ENCODE results near the gene GABBR2. TPM values are rescaled to one million over a fixed set of nuclear protein-coding genes. Genes with fewer than 3 reads are reported as not detected.
A peak's percentile ranks its signal among the peaks of the same experiment; 100 is the strongest.

GABBR2 gene
- total and polyA plus RNA-seq, 2 of the 8 experiments (the other 6 are each of a cell fraction or from before 2014, with no cell fraction given): 0.50 to 1.2 TPM

DNA sequence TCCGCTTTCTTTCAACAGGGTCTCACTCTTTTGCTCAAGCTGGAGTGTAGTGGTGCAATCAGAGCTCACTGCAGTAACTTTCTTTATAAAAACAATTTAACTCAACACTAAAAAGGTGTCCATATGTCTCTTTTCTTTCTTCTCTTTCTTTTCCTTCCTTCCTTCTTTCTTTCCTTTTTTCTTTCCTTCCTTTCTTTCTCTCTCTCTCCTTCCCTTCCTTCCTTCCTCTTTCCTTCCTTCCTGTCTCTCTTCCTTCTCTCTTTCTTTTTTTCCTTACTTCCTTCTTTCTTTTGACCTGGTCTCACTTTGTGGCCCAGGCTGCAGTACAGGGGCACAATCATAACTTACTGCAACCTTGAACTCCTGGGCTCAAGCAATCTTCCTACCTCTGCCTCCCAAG lies 427.5 kb downstream of the GABBR2 start:
- Histone ChIP-seq H3K9ac (replicated peaks in 1 of 4; ENCODE audit: extremely low read depth in 1 of 4, low read depth in 3 of 4, low read length in 3 of 4) (no peak overlapping the region), H2BK20ac (ENCODE audit: low read length) (no peak overlapping the region), H3K27me3 (replicated peaks in 1 of 4; ENCODE audit: control insufficient read depth in 3 of 4, extremely low read depth in 1 of 4, insufficient read depth in 3 of 4, low read length in 3 of 4) (peaks cover 0 to 2% (median 0%) of the 10 kb centered on the region in 4 experiments; a peak in 2 of 7 replicates), H3K4me2 (ENCODE audit: insufficient read depth in 1 of 2, low read depth in 2 of 2, low read length in 2 of 2) (no peak overlapping the region), H4K5ac (ENCODE audit: insufficient read length, low read depth, low read length) (no peak overlapping the region), H3K4me3 (ENCODE audit: extremely low read depth in 1 of 4, insufficient read depth in 2 of 4, low read depth in 3 of 4, low read length in 4 of 4) (no peak overlapping the region), H4K91ac (replicated peaks; ENCODE audit: insufficient read length, low read length) (no peak overlapping the region), H3K9me3 (ENCODE audit: insufficient read depth in 2 of 2, low read depth in 1 of 2, low read length in 1 of 2) (no peaks in the 10 kb centered on the region), H3K4me1 (replicated peaks in 1 of 4; ENCODE audit: control insufficient read depth in 3 of 4, insufficient read depth in 4 of 4, low read length in 3 of 4) (no peaks in the 10 kb centered on the region), H3K79me2 (ENCODE audit: control insufficient read depth in 1 of 2, insufficient read depth in 2 of 2, low read length in 2 of 2) (no peaks in the 10 kb centered on the region), H2BK12ac (ENCODE audit: low read depth, low read length) (no peak overlapping the region), H3K79me1 (ENCODE audit: low read depth, low read length) (no peaks in the 10 kb centered on the region), H2AFZ (ENCODE audit: low read length) (no peak overlapping the region), H3K4ac (replicated peaks; ENCODE audit: insufficient read length, low read depth, low read length) (no peak overlapping the region), H3K14ac (ENCODE audit: insufficient read length) (no peak overlapping the region), H2BK15ac (ENCODE audit: low read length) (no peak overlapping the region), H3K23ac (ENCODE audit: insufficient read length) (no peak overlapping the region), H4K20me1 (replicated peaks in 1 of 2; ENCODE audit: control insufficient read depth in 1 of 2, insufficient read depth in 2 of 2, low read length in 2 of 2) (no peaks in the 10 kb centered on the region), H2BK5ac (ENCODE audit: low read depth, low read length) (no peak overlapping the region), H2AK5ac (ENCODE audit: low read depth, low read length) (no peak overlapping the region), H3K27ac (ENCODE audit: low read depth, low read length) (no peak overlapping the region), H3K36me3 (ENCODE audit: control insufficient read depth in 2 of 4, insufficient read depth in 4 of 4, low read length in 3 of 4) (no peaks in the 10 kb centered on the region), H3K56ac (replicated peaks; ENCODE audit: insufficient read length, low read depth, low read length) (no peak overlapping the region), H3K23me2 (ENCODE audit: low read depth, low read length) (no peaks in the 10 kb centered on the region), H2BK120ac (replicated peaks; ENCODE audit: low read depth, low read length) (no peak overlapping the region), H4K8ac (ENCODE audit: extremely low read depth, insufficient read depth, low read length) (no peak overlapping the region), H3K18ac (ENCODE audit: extremely low read depth, low read length) (peak overlapping the region; percentile 60; the same call in 1 of the 2 replicates)
- ChIA-PET POLR2A (ENCODE audit: partially characterized antibody) (no interaction called here), CTCF (ENCODE audit: partially characterized antibody) (interaction anchor here (0.6 to 1.3 kb wide), 4 partner anchors 22 to 246 kb away, joined by 3 to 4 read pairs (median 3); no protein-coding TSS in a partner anchor)
- no peak for DNase-seq (ENCODE audit: low read depth in 1 of 2, low spot score in 2 of 2)
- FAIRE-seq: no peak
- WGBS, 2 experiments (ENCODE audit: extremely low coverage in 1 of 2, insufficient coverage in 1 of 2, insufficient read length in 1 of 2, insufficient replicate concordance in 2 of 2, low coverage in 1 of 2, low lambda C conversion rate in 2 of 2, missing lambda C conversion rate in 1 of 2): 93% methylated on average over 1 of the region's 1 CpG; no CpG with 5 or more reads in 1 of the 2 experiments
- TF ChIP-seq JUN (IDR thresholded peaks at IDR 0.05; ENCODE audit: low read depth, low read length): no peak
- TF ChIP-seq CBX5 (IDR thresholded peaks at IDR 0.05; ENCODE audit: low read depth, low read length): no peak
- TF ChIP-seq GABPA (IDR thresholded peaks at IDR 0.05; ENCODE audit: borderline replicate concordance, insufficient read depth, low read length): no peak
- TF ChIP-seq POU5F1 (IDR thresholded peaks at IDR 0.05; ENCODE audit: low read depth, low read length): no peak
- no peak for TF ChIP-seq MAFK (IDR thresholded peaks at IDR 0.05; ENCODE audit: low read depth, low read length)
- TF ChIP-seq SRF (IDR thresholded peaks at IDR 0.05; ENCODE audit: low read depth, low read length): no peak
- no peak for TF ChIP-seq CBX8 (IDR thresholded peaks at IDR 0.05; ENCODE audit: borderline replicate concordance, low read depth, low read length)
- no peak for TF ChIP-seq NANOG (IDR thresholded peaks at IDR 0.05; ENCODE audit: insufficient read depth, low read depth, low read length, poor library complexity, severe bottlenecking)
- TF ChIP-seq BACH1 (IDR thresholded peaks at IDR 0.05; ENCODE audit: low read length): no peak
- no peak for TF ChIP-seq ASH2L (IDR thresholded peaks at IDR 0.05; ENCODE audit: low read length)
- TF ChIP-seq RBBP5 (IDR thresholded peaks at IDR 0.05; ENCODE audit: borderline replicate concordance, low read depth, low read length): no peak
- no peak for TF ChIP-seq EGR1 (IDR thresholded peaks at IDR 0.05; ENCODE audit: borderline replicate concordance, low read depth, low read length)
- TF ChIP-seq CTBP2 (IDR thresholded peaks at IDR 0.05; ENCODE audit: borderline replicate concordance, insufficient read depth, insufficient read length, low read length): no peak
- no peak for TF ChIP-seq CEBPB (IDR thresholded peaks at IDR 0.05; ENCODE audit: low read depth, low read length)
- TF ChIP-seq RAD21 (IDR thresholded peaks at IDR 0.05 in 1 of 2, conservative IDR thresholded peaks at IDR 0.05 in 1 of 2; ENCODE audit: low read depth in 2 of 2, low read length in 2 of 2): no peak

Data from H1 (cell line).